HG02642 (cell line): ENCODE data around the gene CSF2RB.
A peak's percentile ranks its signal among the peaks of the same experiment; 100 is the strongest.

Experiments used
- ATAC-seq: cut with Tn5 transposase; IDR thresholded peaks from one replicate; pipeline ENCODE4 v1.9.1; 2021; ENCODE audit warnings: mild to moderate bottlenecking; ENCODE audit not compliant: unreplicated experiment, poor library complexity

The CSF2RB gene

DNA sequence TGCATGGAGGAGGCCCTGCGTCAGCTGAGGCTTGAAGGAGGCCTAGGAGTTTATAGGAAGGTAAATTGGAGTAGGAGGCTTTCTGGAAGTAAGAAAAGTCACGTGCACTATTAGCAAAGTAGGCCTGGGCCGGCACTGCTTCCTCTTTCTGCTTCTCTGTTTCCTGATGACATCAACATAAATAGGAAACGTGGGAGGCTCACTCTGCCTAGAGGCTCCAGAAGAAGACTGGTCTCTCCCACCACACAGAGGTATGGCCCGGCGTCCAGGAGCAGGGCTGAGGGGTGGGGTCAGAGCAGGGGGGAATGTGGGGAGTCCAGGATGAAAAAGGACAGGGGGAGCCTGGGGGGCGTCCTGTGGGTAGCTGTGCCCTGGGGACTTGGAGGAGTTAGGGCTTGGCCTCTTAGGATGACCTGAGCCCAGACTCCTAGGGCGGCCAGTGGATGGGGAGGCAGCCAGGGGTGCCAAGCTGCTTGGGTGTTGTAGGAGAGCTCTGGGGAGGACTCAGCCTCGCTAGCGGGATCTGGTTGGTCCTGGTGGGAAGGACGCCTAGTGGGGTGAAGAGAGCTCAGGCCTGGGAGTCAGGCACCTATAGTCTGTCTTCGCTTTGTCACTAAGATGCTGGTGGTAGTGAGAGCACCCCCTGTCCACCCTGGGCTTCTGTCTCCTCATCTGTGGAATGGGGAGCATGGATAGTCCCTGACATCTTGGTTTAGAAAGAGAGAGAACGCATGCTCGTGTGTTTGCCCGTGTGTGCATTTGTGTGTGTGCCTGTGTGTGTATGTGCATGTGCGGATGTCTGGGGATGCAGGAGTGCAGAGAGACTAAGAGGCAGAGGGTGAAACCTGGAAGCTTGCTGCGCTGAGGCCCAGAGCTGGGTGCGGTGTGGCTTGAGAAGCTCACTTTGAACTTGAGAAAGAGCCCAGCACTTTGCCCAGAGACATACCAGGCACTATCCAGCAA is at the start of gene CSF2RB:
TSS of gene CSF2RB (plus strand) at position 202 of the 963 bp plus-strand sequence. CDS start 8,580 bp downstream, outside the sequence.
- ATAC-seq = no peak

DNA sequence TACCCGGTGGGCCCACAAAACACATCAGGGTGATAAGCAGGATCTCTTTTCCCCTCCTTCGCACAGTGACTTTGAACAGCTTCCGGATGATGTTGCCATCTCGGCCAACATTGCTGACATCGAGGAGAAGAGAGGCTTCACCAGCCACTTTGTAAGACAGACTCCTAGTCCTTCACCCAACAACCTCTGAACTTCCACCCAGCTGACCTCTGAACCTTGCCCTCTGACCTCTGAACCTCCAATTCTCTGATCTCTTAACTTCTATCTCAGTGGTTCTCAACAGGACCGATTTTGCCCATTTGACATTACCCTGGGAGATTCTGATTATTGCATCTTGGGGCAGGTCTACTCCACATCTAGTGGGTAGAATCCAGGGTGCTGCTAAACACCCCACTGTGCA is 49.4 kb upstream of the CSF2RB start:
- ATAC-seq = no peak

DNA sequence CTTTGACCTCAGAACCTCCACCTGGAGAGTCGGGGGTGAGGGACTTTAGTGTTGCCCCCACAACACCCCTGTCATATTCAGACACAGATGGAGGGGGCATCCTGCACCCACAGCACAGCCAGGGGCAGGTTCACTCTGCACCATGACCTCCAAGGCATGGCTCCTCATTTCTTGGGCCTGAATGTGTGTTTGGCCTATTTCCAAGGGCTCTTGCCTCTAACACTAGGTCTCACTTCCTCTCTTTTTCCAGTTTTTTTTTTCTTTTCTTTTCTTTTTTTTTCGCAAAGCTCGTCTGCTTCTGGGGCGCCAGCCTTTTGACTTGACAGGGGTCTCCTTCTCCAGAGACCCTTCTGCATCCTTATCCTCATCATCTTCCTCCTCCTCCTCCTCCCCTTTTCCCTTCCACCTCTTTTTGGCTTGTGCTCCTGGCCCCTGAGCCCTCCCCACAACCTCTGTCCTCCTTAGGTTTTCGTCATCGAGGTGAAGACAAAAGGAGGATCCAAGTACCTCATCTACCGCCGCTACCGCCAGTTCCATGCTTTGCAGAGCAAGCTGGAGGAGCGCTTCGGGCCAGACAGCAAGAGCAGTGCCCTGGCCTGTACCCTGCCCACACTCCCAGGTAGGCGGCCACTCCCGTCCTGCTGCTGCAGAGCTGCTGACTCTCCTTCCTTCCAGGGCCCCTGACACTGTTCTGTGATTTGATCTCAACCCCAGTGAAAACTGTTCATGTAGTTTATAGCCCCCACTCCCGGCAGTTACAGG is 48.8 kb upstream of the CSF2RB start:
- ATAC-seq = no peak

DNA sequence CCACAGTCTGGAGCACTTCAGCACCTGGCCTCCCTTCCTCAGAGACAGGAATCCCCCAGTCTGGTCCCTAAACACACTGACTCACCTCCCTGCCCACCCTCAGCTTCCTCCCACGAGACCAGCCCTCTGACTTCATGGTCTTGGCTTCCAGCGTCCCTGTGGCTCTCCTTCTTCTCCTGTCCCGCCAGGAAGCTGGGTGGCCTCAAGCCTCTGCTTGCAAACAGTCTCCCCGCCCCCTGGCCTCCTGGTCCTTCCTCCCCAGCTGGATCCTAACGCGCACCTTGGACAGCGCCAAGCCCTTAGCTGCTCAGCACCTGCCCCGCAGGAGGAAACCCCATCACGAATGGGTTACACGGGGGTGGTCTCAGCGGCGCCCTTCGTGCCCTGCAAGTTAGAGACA is 48.1 kb upstream of the CSF2RB start:
- ATAC-seq = no peak

DNA sequence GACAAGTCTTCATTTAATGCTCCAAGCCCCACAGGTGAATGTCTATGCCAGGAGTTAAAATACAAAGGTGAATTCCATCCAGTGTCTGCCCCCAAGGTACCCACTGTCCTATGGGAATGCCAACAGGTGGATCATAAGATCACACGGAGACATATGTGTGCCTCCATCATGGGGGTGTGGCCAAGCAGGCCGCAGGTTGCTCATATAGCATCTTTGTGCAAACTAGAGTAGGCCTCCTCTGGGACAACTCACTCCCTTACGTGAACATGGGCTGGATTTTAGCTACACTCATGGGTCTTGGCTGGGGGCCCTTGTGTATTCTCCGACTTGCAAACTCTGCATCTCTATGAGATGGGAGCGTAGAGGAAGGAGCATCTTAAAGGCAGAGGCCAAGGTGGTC is 45.7 kb upstream of the CSF2RB start:
- ATAC-seq = no peak

DNA sequence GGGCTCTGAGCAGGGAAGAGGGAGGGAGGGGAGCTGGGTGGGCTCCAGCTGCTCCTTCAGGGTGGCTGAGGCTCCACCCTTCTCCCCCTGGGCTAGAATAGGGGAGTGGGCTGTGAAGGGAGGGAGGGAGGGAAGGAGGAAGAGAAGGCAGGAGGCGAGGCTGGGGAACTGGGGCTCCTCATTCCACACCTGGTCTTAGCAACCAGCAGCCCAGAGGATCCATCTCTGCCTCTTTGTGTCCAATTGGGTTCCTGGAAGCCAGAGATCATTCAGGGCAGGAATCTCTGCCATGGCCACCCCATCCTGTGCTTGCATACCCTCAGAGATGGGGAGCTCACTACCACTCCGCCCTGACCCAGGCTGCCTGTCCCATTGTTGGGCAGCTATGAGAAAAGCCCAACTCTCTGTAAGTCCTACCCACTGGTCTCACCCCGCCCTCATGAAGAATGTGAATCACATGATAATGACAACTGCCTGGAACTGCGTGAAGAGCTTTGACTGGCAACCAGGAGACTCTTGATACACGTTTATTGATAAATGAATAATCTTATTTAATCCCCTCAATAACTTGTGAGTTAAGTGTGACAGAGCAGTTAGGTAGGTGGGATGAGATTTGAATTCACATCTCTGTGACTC is 44.8 kb upstream of the CSF2RB start:
- no peak for ATAC-seq

DNA sequence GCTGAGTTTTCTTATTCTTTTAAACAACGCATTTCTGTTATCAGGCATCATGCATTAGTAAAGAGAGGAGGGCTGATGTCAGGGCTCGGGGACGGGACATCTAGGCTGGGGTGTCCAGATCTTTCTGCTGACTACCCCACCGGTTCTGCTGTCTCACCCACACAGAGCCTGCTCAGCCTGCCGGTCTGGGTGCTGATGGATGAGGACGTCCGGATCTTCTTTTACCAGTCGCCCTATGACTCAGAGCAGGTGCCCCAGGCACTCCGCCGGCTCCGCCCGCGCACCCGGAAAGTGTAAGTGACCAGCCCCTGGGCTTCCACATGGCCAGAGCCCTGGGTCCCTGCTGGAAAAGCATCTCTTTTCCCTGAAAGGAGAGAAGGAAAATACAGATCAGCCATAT is 43.2 kb upstream of the CSF2RB start:
- no peak for ATAC-seq

DNA sequence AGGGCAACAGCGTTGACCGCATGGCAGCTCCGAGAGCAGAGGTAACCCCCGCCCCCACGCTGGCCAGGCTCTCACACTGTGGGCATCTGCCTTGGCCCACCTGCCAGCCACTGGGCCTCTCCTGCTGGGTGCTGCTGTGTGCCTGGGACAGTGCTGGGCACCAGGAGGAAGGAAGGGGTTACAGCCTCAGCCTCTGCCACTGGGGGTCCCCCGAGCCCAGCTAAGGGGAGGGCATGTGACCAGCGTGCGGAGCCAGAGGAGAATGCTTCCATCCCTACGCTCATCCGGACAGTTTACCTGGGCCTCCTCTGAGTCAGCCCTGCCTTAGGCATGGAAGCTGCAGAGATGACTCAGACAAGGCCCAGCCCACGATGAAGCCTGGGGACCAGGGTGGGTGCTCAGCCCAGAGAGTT is 41.8 kb upstream of the CSF2RB start:
- no peak for ATAC-seq

DNA sequence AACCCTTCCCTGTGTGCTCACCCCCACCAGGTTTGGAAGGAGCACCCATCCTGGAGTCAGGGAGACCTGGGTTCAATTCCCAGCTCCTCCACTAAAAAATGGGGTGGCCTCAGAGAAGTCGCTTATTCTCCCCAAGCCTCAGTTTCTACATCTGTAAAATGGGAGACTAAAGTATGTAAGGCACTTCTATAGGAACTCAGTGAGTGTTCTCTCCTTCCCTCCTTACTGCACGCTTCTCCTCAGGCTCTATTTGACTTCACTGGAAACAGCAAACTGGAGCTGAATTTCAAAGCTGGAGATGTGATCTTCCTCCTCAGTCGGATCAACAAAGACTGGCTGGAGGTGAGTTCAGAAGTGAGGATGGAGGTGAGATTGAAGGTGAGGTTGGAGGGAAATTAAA is 41.3 kb upstream of the CSF2RB start:
- no peak for ATAC-seq

DNA sequence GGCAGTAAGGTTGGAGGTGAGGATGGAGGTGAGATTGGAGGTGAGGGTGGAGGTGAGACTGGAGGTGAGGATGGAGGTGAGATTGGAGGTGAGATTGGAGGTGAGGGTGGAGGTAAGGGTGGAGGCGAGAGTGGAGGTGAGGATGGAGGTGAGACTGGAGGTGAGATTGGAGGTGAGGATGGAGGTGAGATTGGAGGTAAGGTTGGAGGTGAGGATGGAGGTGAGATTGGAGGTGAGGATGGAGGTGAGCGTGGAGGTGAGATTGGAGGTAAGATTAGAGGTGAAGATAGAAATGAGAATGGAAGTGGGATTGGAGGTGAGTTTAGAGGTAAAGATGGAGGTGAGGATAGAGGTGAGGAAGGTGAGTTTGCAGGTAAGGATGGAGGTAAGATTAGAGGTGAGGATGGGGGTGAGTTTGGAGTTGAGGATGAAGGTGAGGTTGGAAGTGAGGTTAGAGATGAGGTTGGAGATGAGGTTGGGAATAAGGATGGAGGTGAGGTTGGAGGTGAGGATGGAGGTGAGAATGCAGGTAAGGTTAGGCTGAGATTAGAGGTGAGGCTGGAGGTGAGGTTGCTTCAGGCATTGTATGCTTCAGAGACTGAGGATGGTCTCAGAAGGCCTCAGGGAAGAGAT is 40.4 kb upstream of the CSF2RB start:
- ATAC-seq = no peak

DNA sequence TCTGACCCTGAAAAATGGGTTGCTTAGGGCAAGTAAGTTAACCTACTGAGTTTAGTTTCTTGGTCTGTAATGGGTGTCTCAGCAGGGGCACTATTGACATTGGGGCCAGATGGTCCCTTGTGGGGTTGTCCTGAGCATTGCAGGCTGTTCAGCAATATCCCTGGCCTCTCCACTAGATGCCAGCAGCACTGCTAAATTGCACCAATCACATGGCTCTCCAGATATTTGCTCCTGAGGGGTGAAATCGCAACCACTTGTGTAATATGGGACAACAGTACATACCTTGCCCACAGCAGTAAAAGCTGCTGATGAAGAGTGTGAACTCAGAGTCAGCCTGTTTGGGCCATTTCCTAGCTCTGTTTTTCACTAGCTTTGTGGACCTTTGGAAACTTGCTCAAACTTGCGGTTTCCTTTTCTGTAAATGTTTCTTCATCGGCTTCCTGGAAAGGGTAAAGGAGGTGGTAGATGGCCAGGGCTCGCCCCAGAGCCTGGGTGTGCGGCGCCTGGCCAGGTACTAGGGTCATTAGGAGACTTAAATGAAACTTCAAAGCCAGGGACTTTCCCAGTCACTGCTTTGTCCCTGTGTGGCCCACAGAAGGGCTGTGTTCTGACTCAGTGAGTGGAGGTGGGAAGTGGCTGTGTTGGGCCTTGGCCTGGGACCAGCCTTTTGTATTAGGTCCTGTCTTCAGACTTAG is 39.7 kb upstream of the CSF2RB start:
- peak; percentile 79 for ATAC-seq

DNA sequence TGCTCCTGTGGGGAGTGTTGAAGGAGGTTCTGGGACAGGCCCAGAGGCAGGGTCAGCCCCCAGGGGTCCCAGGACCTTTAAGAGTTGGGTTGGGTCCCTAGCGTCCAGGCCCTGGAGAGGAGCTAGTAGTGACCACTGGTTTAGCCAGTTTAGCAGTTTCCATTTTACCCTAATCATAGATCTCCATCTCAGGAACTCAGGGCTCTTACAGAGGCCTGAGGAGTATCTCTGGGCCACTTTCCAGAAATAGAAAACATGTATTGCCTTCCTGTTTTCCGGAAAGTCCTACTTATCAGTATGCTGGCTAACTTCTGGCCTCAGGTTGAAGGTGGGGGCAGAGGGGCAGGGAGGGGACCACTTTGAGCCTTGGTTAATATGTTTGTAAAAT is 39.1 kb upstream of the CSF2RB start:
- ATAC-seq = no peak

DNA sequence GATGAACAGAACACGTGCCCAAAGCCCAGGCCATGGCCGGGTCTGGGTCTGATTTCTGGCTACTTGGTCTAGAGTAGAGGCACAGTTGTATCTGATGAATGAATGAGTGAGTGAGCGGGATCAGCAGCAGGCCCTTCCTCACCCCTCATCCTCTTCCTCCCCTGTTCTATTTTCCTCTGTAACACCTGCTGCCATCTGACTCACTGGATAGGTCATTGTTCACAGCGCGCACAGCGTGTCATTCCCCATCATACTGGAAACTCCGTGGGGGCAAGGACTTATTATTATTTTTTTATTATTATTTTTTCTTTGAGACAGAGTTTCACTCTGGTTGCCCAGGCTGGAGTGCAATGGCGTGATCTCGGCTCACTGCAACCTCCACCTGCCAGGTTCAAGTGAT is 38.7 kb upstream of the CSF2RB start:
- no peak for ATAC-seq

DNA sequence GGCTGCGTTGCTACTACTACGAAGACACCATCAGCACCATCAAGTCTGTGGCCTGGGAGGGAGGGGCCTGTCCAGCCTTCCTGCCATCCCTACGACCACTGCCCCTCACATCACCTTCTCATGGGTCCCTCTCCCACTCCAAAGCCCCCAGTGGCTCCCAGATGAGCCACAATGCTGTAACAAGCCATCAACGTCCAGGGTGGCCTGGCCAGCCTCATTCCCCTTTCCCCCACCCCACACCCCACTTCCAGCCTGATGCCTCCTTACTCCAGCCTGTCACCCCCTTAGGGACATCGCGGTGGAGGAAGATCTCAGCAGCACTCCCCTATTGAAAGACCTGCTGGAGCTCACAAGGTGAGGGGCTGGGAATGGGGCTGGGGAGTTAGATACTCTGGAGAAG is 37.7 kb upstream of the CSF2RB start:
- no peak for ATAC-seq

DNA sequence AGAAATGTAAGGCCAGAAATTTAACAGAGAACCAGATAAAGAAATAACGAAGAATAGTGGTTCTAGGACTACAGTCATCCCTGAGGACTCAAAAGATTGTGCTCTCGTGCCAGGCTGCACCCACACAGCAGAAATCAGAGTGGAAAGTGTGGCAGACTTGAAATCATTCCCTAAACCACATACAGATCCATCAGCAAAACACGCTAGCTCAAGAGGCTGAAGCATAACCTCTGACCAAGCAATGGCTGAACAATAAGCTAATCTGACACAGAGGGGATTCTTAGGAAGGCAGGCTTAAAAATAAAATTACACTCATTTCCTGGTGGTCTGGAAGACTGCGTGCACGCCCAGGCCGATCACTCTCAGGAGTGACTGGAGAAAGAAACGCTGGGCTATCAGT is 33.7 kb upstream of the CSF2RB start:
- no peak for ATAC-seq

DNA sequence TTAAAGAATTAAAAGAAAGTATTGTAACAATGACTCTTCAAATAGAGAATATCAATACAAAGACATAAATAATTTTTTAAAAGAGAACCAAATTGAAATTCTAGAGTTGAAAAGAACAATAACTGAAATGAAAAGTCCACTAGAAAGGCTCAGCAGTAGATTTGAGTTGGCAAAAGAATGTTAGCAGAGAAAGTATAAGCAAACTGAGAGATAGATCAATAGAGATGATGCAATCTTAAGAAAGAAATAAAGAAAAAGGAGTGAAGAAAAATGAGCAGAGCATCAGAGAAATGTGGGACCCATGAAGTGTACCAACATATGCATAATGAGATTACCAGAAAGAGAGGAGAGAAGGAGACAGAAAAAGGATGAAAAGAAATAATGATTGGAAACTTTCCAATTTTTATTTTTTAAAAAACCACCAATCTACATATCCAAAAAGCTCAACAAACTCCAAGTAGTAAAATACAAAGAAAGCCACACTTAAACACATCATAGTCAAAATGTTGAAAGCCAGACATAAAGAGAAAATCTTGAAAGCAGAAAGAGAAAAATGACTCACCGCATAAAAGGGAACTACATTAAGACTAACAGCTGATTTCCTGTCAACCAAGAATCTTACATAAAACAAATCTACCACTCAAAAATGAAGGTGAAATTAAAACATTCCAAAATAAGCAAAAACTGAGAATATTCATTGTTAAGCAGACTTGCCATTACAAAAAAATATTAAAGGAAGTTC is 31.8 kb upstream of the CSF2RB start:
- no peak for ATAC-seq

DNA sequence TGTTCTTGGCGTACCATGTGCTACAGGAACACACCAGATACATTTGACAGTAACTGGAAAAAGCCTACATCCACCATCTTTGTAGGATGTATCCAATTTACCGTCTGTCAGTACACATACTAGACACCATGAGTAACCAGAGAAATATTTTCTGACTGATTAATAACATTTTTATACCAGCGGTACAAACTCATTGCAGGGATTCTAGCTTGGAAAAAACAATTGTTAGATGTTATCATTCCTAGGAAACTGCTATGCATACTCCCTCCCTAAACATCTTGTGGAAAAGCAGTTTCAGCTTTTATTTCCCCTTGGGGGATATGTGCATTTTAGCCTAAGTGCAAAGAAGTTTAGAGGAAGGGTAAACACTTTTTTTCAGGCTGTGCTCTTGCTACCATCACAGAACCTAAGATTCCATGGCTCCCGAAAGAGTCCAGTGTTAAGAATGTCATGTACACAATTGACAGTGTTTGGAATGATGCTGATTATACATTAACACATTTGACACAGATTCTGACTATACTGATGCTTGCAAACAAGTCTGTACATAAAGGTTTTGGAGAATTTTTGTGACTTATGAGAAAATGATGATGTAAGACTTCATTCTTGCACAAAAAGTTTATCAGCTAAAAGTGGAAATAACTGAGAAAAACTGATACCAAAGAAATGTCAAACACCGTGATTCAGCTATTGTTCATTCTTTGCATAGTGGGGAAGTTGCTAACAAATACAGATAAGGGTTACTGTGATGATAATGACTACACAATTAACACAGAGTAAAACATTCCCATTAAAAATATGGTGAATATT is 28.9 kb upstream of the CSF2RB start:
- ATAC-seq = no peak

DNA sequence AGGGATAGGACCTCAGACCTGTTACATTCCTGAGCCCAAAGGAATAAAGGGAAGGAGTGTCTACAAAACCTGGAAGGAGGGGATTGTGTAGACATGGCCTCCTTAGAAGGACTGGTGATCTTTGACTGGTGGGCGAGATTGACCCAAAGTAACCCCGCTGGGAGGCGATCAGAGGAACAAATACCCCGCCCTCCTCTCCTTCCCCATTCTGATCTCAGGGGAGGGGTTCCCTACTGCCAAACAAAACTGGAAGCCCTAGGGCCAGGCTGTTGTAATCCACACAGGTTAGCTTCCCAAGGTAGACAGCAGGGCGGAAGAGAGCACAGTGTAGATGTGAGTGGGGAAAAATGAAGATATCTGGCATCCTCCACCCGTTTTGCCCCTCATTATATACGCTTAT is 28.0 kb upstream of the CSF2RB start:
- no peak for ATAC-seq
